Fibroblast of villous mesenchyme (primary cell): ENCODE results near the gene COL6A3. TPM values are rescaled to one million over a fixed set of nuclear protein-coding genes. Genes with fewer than 3 reads are reported as not detected.
A peak's percentile ranks its signal among the peaks of the same experiment; 100 is the strongest.

Source experiments
- DNase-seq: peaks from one replicate; pipeline ENCODE4 v3.0.0-alpha.2; 2010; ENCODE audit warnings: low read depth
- H3K4me3 ChIP-seq: 2 replicates; pipeline ENCODE4 v1.5.1; 2011; ENCODE audit warnings: low read depth, mild to moderate bottlenecking, low read length
- CTCF ChIP-seq: IDR thresholded peaks from 2 replicates; pipeline ENCODE4 v1.5.1; 2012; ENCODE audit warnings: low read depth, mild to moderate bottlenecking, low read length; ENCODE audit not compliant: insufficient read depth
- total RNA-seq: library from RNA; depleted of rRNA; stranded (reverse); fragments of >200 nt; gene quantifications from 2 replicates; pipeline ENCODE4 v1.2.3, GENCODE V29; 2012

Gene COL6A3
- total RNA-seq, 1 donor: 1,329 TPM

DNA sequence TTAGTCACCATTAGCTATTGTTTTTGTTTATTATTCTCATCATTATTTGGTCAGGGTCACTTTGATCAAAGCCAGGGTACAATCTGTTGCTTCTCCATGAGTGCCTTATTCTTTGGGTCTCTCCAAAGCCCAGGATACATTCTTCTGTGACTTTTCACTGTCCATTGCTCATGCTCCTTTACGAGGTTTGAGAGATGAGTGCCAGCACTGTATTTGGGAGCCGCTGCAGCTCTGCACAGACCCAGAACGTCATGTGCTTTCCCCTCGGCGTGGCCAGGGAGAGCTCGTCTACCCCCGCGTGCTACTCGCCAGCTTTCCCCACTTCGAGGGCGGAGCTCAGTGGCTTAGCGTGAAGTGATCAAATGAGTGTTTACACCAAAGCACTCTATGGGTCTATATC lies 123.7 kb downstream of the COL6A3 start:
- peak; percentile 93 for DNase-seq
- H3K4me3 ChIP-seq: no peak overlapping the region
- no peak for TF ChIP-seq CTCF

GRCh38 chr2:237289139-237289538 lies 124.8 kb downstream of the COL6A3 start:
- no peak overlapping the region for H3K4me3 ChIP-seq
- no peak for DNase-seq
- no peak for TF ChIP-seq CTCF

GRCh38 chr2:237287872-237288271 lies 126.1 kb downstream of the COL6A3 start:
- DNase-seq: no peak
- TF ChIP-seq CTCF: no peak
- no peak overlapping the region for H3K4me3 ChIP-seq

- H3K4me3 ChIP-seq: no peak overlapping the region
- TF ChIP-seq CTCF: no peak
- peak; percentile 80 for DNase-seq
Measured at GRCh38 chr2:237283131-237283928, 130.6 kb downstream of the COL6A3 start.

DNA sequence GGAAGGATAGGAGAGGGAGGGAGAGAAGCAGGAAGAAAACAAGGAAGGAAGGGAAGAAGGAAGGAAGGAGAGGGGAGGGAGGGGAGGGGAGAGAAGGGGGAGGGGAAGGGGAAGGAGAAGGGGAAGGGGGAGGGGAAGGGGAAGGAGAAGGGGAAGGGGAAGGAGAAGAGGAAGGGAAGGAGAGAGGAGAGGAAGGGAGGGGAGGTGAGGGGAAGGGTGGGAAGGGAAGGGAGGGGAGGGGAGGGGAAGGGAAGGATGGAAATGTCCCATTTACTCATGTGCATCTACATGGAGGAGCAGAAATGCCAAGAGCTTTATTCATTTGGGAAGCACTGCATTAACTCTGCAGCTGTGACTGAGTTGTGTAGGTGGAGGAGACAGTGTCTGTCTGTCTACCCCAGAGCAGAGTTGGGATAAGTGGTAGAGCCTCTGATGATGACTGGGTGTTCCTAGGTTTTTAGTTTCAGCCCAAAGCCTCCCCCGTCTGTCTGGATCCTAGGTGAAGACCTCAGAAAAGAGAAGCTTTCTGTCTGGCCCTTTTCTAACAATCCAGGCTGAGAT lies 131.3 kb downstream of the COL6A3 start:
- TF ChIP-seq CTCF: no peak
- DNase-seq: peak; percentile 61
- no peak overlapping the region for H3K4me3 ChIP-seq

- peak; percentile 97 for DNase-seq
- no peak for TF ChIP-seq CTCF
- H3K4me3 ChIP-seq: no peak overlapping the region
Measured at GRCh38 chr2:237281836-237282306, 132.1 kb downstream of the COL6A3 start.
